ENCODE data around the gene DOHH. TPM values are rescaled to one million over a fixed set of nuclear protein-coding genes. Genes with fewer than 3 reads are reported as not detected.

DOHH gene
- total RNA-seq, 1 experiment from 2014 or later, result 51.4 TPM

GRCh38 chr19:3537438-3538240 is 37.2 kb upstream of the DOHH start:
- no peaks in the 10 kb centered on the region for H3K36me3 ChIP-seq (ENCODE audit: low read depth, low read length)
- peak; percentile 19 for ATAC-seq

GRCh38 chr19:3537101-3537437 is 36.6 kb upstream of the DOHH start:
- Histone ChIP-seq H3K9ac (ENCODE audit: low read length) (no peak overlapping the region), H3K4me1 (ENCODE audit: insufficient read depth, low read length) (no peaks in the 10 kb centered on the region), H3K79me2 (ENCODE audit: low read length) (no peaks in the 10 kb centered on the region), H3K4me3 (ENCODE audit: low read length) (no peak overlapping the region), H3K9me2 (replicated peaks; ENCODE audit: low read length) (no peaks in the 10 kb centered on the region), H3K27me3 (ENCODE audit: low read length) (no peaks in the 10 kb centered on the region), H3K36me3 (ENCODE audit: low read depth, low read length) (no peaks in the 10 kb centered on the region), H4K20me1 (ENCODE audit: low read length) (no peaks in the 10 kb centered on the region), H3K27ac (ENCODE audit: low read length) (no peak overlapping the region), H3K4me2 (ENCODE audit: low read length) (no peak overlapping the region), H3K9me3 (ENCODE audit: low read length) (no peaks in the 10 kb centered on the region), H3F3A (ENCODE audit: low read length, unreplicated experiment) (no peaks in the 10 kb centered on the region), H2AFZ (ENCODE audit: low read length) (no peak overlapping the region)
- POLR2A ChIA-PET (ENCODE audit: unreplicated experiment), result no interaction called here
- BruUV-seq (replicated peaks), result no TSS peak
- DNase-seq, result no peak
- ATAC-seq, result peak; percentile 4; the same call in 1 of the 2 replicates
- intact Hi-C loops (cut with micrococcal nuclease), result no loop called here
- TF ChIP-seq CTCF (conservative IDR thresholded peaks at IDR 0.05; ENCODE audit: low read depth, low read length) (no peak), EZH2 (IDR thresholded peaks at IDR 0.05; ENCODE audit: low read length, unreplicated experiment) (no peak), EZH2phosphoT487 (IDR thresholded peaks at IDR 0.05; ENCODE audit: borderline replicate concordance, low read length) (no peak)
- CTCF ChIA-PET, result no interaction called here

More at GRCh38 chr19:3537438-3538240, 37.2 kb upstream of the DOHH start:
- no peaks in the 10 kb centered on the region for H4K20me1 ChIP-seq (ENCODE audit: low read length)
- ChIA-PET CTCF (no interaction called here), POLR2A (ENCODE audit: unreplicated experiment) (no interaction called here)
- TF ChIP-seq EZH2 (IDR thresholded peaks at IDR 0.05; ENCODE audit: low read length, unreplicated experiment) (no peak), EZH2phosphoT487 (IDR thresholded peaks at IDR 0.05; ENCODE audit: borderline replicate concordance, low read length) (no peak), CTCF (conservative IDR thresholded peaks at IDR 0.05; ENCODE audit: low read depth, low read length) (no peak)
- no peak overlapping the region for H3K4me3 ChIP-seq (ENCODE audit: low read length)
- no peaks in the 10 kb centered on the region for H3K9me2 ChIP-seq (replicated peaks; ENCODE audit: low read length)
- no TSS peak for BruUV-seq (replicated peaks)
- H3K27me3 ChIP-seq (ENCODE audit: low read length), result no peaks in the 10 kb centered on the region
- H3K79me2 ChIP-seq (ENCODE audit: low read length), result no peaks in the 10 kb centered on the region
- H3K9me3 ChIP-seq (ENCODE audit: low read length), result no peaks in the 10 kb centered on the region
- no peak overlapping the region for H2AFZ ChIP-seq (ENCODE audit: low read length)
- no peak overlapping the region for H3K4me2 ChIP-seq (ENCODE audit: low read length)
- no peak overlapping the region for H3K9ac ChIP-seq (ENCODE audit: low read length)
- no peaks in the 10 kb centered on the region for H3K4me1 ChIP-seq (ENCODE audit: insufficient read depth, low read length)
- no peaks in the 10 kb centered on the region for H3F3A ChIP-seq (ENCODE audit: low read length, unreplicated experiment)
- no peak overlapping the region for H3K27ac ChIP-seq (ENCODE audit: low read length)
- intact Hi-C loops (cut with micrococcal nuclease), result no loop called here
- no peak for DNase-seq

GRCh38 chr19:3536429-3537100 is 36.1 kb upstream of the DOHH start:
- Histone ChIP-seq H3K27me3 (ENCODE audit: low read length) (no peaks in the 10 kb centered on the region), H3K36me3 (ENCODE audit: low read depth, low read length) (no peaks in the 10 kb centered on the region), H3K4me3 (ENCODE audit: low read length) (no peak overlapping the region), H3K27ac (ENCODE audit: low read length) (no peak overlapping the region), H3K9me3 (ENCODE audit: low read length) (no peaks in the 10 kb centered on the region), H3F3A (ENCODE audit: low read length, unreplicated experiment) (no peaks in the 10 kb centered on the region), H3K4me1 (ENCODE audit: insufficient read depth, low read length) (no peaks in the 10 kb centered on the region), H3K79me2 (ENCODE audit: low read length) (no peaks in the 10 kb centered on the region), H3K9ac (ENCODE audit: low read length) (no peak overlapping the region), H3K4me2 (ENCODE audit: low read length) (no peak overlapping the region), H4K20me1 (ENCODE audit: low read length) (no peaks in the 10 kb centered on the region), H2AFZ (ENCODE audit: low read length) (no peak overlapping the region), H3K9me2 (replicated peaks; ENCODE audit: low read length) (no peaks in the 10 kb centered on the region)
- POLR2A ChIA-PET (ENCODE audit: unreplicated experiment), result no interaction called here
- CTCF ChIA-PET, result interaction anchor here (0.6 kb wide), 1 partner anchor 406 kb away, joined by 5 read pairs; no protein-coding TSS in a partner anchor
- BruUV-seq (replicated peaks), result no TSS peak
- TF ChIP-seq CTCF (conservative IDR thresholded peaks at IDR 0.05; ENCODE audit: low read depth, low read length), result no peak
- no peak for TF ChIP-seq EZH2phosphoT487 (IDR thresholded peaks at IDR 0.05; ENCODE audit: borderline replicate concordance, low read length)
- TF ChIP-seq EZH2 (IDR thresholded peaks at IDR 0.05; ENCODE audit: low read length, unreplicated experiment), result no peak
- ATAC-seq (no peak; the same call in 1 of the 2 replicates), DNase-seq (no peak)
- intact Hi-C loops (cut with micrococcal nuclease), result no loop called here

All from PC-3 (cell line).